ENCODE results near the gene CEP350. TPM values are rescaled to one million over a fixed set of nuclear protein-coding genes. Genes with fewer than 3 reads are reported as not detected.

The CEP350 gene
- total and polyA plus RNA-seq, 10 of the 15 experiments (the other 5 are each of a cell fraction or from before 2014, with no cell fraction given), result 5.2 to 46.0 (median 23.1) TPM

- no peak for TF ChIP-seq ZBTB40 (IDR thresholded peaks at IDR 0.05; ENCODE audit: borderline replicate concordance)
- TF ChIP-seq RELA (IDR thresholded peaks at IDR 0.05; ENCODE audit: borderline replicate concordance, partially characterized antibody), result no peak
- TF ChIP-seq TBL1XR1 (IDR thresholded peaks at IDR 0.05; ENCODE audit: low read depth, low read length), result no peak
- TF ChIP-seq CEBPB (IDR thresholded peaks at IDR 0.05; ENCODE audit: borderline replicate concordance in 1 of 2, low read depth in 2 of 2, low read length in 2 of 2), result no peak
- TF ChIP-seq PRDM15 (CRISPR knock-in tag; IDR thresholded peaks at IDR 0.05), result no peak
- no peak for TF ChIP-seq LARP7 (IDR thresholded peaks at IDR 0.05)
- no peak for TF ChIP-seq HCFC1 (IDR thresholded peaks at IDR 0.05; ENCODE audit: low read length)
- TF ChIP-seq SP1 (IDR thresholded peaks at IDR 0.05; ENCODE audit: low read depth, low read length), result no peak
- TF ChIP-seq ZBTB11 (CRISPR knock-in tag; IDR thresholded peaks at IDR 0.05), result no peak
- TF ChIP-seq ETV6 (conservative IDR thresholded peaks at IDR 0.05 in 1 of 2, IDR thresholded peaks at IDR 0.05 in 1 of 2; ENCODE audit: borderline replicate concordance in 1 of 2, low read depth in 1 of 2), result no peak
- no peak for TF ChIP-seq WRNIP1 (IDR thresholded peaks at IDR 0.05; ENCODE audit: borderline replicate concordance, low read depth, low read length)
- no peak for TF ChIP-seq EED (IDR thresholded peaks at IDR 0.05; ENCODE audit: low read depth)
Measured at GRCh38 chr1:179930867-179931266, 23.7 kb upstream of the CEP350 start (continued).

Measured in GM12878 (cell line).